Measurements from ENCODE around the gene SGCE. TPM values are rescaled to one million over a fixed set of nuclear protein-coding genes. Genes with fewer than 3 reads are reported as not detected.

SGCE gene
- polyA plus RNA-seq, 1 experiment = 76.1 TPM

- Histone ChIP-seq H3K4me3 (ENCODE audit: low read depth, low read length) (no peak overlapping the region), H3K27ac (ENCODE audit: low read depth, low read length) (no peak overlapping the region), H3K27me3 (ENCODE audit: control insufficient read depth, insufficient read depth, low read length) (no peaks in the 10 kb centered on the region), H3K9me3 (ENCODE audit: control insufficient read depth, insufficient read depth, low read length) (no peaks in the 10 kb centered on the region)
- ChIA-PET CTCF (no interaction called here), POLR2A (no interaction called here)
- no peak for DNase-seq (ENCODE audit: low read depth, low spot score)
- TF ChIP-seq, protein P1, sequence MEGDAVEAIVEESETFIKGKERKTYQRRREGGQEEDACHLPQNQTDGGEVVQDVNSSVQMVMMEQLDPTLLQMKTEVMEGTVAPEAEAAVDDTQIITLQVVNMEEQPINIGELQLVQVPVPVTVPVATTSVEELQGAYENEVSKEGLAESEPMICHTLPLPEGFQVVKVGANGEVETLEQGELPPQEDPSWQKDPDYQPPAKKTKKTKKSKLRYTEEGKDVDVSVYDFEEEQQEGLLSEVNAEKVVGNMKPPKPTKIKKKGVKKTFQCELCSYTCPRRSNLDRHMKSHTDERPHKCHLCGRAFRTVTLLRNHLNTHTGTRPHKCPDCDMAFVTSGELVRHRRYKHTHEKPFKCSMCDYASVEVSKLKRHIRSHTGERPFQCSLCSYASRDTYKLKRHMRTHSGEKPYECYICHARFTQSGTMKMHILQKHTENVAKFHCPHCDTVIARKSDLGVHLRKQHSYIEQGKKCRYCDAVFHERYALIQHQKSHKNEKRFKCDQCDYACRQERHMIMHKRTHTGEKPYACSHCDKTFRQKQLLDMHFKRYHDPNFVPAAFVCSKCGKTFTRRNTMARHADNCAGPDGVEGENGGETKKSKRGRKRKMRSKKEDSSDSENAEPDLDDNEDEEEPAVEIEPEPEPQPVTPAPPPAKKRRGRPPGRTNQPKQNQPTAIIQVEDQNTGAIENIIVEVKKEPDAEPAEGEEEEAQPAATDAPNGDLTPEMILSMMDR (IDR thresholded peaks at IDR 0.05; ENCODE audit: low read depth, low read length) = no peak
Observed at GRCh38 chr7:94616855-94617254, 39.1 kb downstream of the SGCE start.

DNA sequence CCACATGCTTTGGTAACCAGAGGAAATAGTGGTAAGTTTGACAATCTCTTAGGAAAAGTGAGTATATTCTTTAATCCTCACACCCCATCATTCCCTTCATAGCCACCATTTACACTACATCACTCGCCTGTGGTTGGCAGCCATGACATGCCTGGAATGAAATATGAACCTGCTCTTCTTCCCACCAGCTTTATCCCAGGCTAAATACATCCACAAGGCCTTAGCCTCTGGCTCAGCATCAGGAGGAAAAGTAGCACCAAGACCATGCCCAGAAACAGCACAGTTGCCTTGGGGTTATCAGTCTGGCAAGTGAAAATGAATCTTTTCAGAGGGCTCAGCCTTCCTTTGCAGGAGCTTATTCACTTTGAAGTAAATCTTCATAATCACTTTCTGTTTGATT lies 40.3 kb downstream of the SGCE start:
- ChIA-PET CTCF (no interaction called here), POLR2A (no interaction called here)
- no peaks in the 10 kb centered on the region for H3K9me3 ChIP-seq (ENCODE audit: control insufficient read depth, insufficient read depth, low read length)
- no peaks in the 10 kb centered on the region for H3K27me3 ChIP-seq (ENCODE audit: control insufficient read depth, insufficient read depth, low read length)
- TF ChIP-seq, protein P1 (IDR thresholded peaks at IDR 0.05; ENCODE audit: low read depth, low read length) = no peak
- no peak overlapping the region for H3K27ac ChIP-seq (ENCODE audit: low read depth, low read length)
- DNase-seq (ENCODE audit: low read depth, low spot score) = no peak
- H3K4me3 ChIP-seq (ENCODE audit: low read depth, low read length) = no peak overlapping the region

DNA sequence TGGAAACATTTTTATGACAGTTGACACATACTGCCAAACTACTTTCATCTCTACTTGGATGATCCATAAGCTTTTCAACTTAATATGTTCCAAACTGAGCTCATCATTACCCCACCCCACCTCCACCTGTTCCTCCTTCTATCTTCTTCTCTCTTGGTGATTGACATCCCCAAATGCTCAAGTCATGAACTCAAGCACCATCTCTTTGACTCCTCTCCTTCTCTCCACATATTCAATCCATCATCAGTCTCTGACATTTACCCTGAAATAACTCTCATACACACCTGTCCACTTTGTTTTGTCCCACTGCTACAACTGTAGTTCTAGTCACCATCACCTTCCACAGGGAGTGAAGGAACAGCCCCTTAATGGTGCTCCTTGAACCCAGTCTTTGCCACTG lies 43.3 kb downstream of the SGCE start:
- POLR2A ChIA-PET = no interaction called here
- H3K9me3 ChIP-seq (ENCODE audit: control insufficient read depth, insufficient read depth, low read length) = no peaks in the 10 kb centered on the region
- no peak overlapping the region for H3K27ac ChIP-seq (ENCODE audit: low read depth, low read length)
- no peaks in the 10 kb centered on the region for H3K27me3 ChIP-seq (ENCODE audit: control insufficient read depth, insufficient read depth, low read length)
- H3K4me3 ChIP-seq (ENCODE audit: low read depth, low read length) = no peak overlapping the region
- DNase-seq (ENCODE audit: low read depth, low spot score) = no peak
- CTCF ChIA-PET = no interaction called here
- TF ChIP-seq, protein P1 (IDR thresholded peaks at IDR 0.05; ENCODE audit: low read depth, low read length) = no peak

GRCh38 chr7:94612253-94612652 lies 43.7 kb downstream of the SGCE start:
- Histone ChIP-seq H3K27me3 (ENCODE audit: control insufficient read depth, insufficient read depth, low read length) (no peaks in the 10 kb centered on the region), H3K9me3 (ENCODE audit: control insufficient read depth, insufficient read depth, low read length) (no peaks in the 10 kb centered on the region), H3K4me3 (ENCODE audit: low read depth, low read length) (no peak overlapping the region), H3K27ac (ENCODE audit: low read depth, low read length) (no peak overlapping the region)
- TF ChIP-seq, protein P1 (IDR thresholded peaks at IDR 0.05; ENCODE audit: low read depth, low read length) = no peak
- POLR2A ChIA-PET = no interaction called here
- no peak for DNase-seq (ENCODE audit: low read depth, low spot score)
- CTCF ChIA-PET = no interaction called here

DNA sequence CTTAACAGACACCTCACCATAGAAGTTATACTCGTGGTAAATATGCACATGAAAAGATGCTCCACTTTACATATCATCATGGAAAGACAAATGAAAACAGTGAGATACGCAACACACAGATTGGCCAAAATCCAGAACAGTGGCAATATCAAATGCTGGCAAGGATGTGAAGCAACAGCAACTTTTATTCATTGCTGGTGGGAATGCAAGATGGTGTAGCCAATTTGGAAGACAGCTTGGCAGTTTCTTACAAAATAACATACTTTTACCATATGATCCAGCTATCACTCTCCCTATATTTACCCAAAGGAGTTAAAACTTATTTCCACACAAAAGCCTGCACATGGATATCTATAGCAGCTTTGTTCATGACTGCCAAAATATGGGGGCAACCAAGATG lies 46.4 kb downstream of the SGCE start:
- H3K27me3 ChIP-seq (ENCODE audit: control insufficient read depth, insufficient read depth, low read length) = no peaks in the 10 kb centered on the region
- TF ChIP-seq, protein P1 (IDR thresholded peaks at IDR 0.05; ENCODE audit: low read depth, low read length) = no peak
- DNase-seq (ENCODE audit: low read depth, low spot score) = no peak
- H3K9me3 ChIP-seq (ENCODE audit: control insufficient read depth, insufficient read depth, low read length) = no peaks in the 10 kb centered on the region
- no peak overlapping the region for H3K27ac ChIP-seq (ENCODE audit: low read depth, low read length)
- ChIA-PET CTCF (no interaction called here), POLR2A (no interaction called here)
- H3K4me3 ChIP-seq (ENCODE audit: low read depth, low read length) = no peak overlapping the region

Measured in AG04450 (cell line).